Measurements from ENCODE around the gene HMGXB3. TPM values are rescaled to one million over a fixed set of nuclear protein-coding genes. Genes with fewer than 3 reads are reported as not detected.
"Not testable (repeated sequence)": the region's sequence is repeated elsewhere in the genome, so short reads cannot be mapped to it uniquely, and the experiment has no call there.

The HMGXB3 gene
- total RNA-seq, 1 experiment from 2014 or later, result 56.2 TPM

DNA sequence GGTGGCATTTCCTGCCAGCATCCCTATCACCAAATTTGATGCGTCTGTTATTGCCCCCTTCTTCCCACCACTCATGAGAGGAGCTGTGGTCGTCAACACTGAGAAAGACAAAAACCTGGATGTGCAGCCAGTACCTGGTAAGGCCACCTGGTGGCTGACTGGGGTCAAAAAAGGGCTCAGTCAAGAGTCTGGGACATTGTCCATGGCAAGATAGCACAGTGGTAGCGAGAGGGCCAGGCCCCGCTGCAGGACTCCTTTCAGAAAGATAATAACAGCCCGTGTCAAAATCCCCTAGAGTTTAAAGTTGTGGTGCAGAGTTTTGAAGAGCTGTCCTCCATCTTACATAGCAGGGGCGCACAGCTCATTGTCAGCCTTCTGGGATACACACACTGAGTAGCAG lies 45.0 kb downstream of the HMGXB3 start:
- TF ChIP-seq POLR2AphosphoS5 (IDR thresholded peaks at IDR 0.05; ENCODE audit: low read depth, low read length) (no peak), CTCF (IDR thresholded peaks at IDR 0.05) (no peak)
- ChIA-PET POLR2A (no interaction called here), CTCF (no interaction called here)
- Histone ChIP-seq H3K27me3 (ENCODE audit: control insufficient read depth, insufficient read depth, low read length) (no peaks in the 10 kb centered on the region), H3K9me3 (ENCODE audit: control insufficient read depth, insufficient read depth, low read depth, low read length) (no peaks in the 10 kb centered on the region), H3K27ac (ENCODE audit: low read length) (no peak overlapping the region), H3K4me1 (ENCODE audit: control insufficient read depth, insufficient read depth, low read length) (no peaks in the 10 kb centered on the region), H3K36me3 (ENCODE audit: control insufficient read depth, insufficient read depth, low read length) (peaks cover 39% of the 10 kb centered on the region), H3K4me3 (ENCODE audit: low read depth in 2 of 2, low read length in 2 of 2) (no peak overlapping the region)
- DNase-seq (ENCODE audit: low read depth, low spot score) (no peak), ATAC-seq (0 out of 2 replicates have a peak, but pooled peaks have one; percentile 35)
- BruUV-seq (replicated peaks), result no TSS peak
- intact Hi-C loops (cut with micrococcal nuclease; ENCODE audit: unreplicated experiment) (no loop called here), in situ Hi-C loops (cut with HindIII; ENCODE audit: low pct_unique_long_range_greater_than_20kb, low sequenced_read_pairs) (no loop called here)

DNA sequence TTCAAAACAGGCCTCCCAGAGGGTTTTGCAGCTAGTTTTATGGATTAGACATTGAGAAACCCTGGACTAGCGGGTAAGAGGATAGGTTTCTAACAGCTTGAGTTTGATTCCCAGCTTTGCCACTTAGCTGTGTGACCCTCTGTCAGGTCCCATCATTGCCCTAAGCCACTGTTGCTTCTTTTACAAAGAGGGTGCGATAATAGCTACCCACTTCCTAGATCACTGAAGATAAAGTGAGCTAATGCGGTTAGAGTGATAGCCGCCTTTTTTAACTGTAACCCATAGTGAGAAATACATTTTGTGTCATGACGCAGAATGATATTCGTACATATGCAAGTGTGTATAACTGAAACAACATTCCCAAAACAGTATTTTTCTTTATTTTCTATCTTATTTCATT lies 45.5 kb downstream of the HMGXB3 start:
- no peak for DNase-seq (ENCODE audit: low read depth, low spot score)
- in situ Hi-C loops (cut with HindIII; ENCODE audit: low pct_unique_long_range_greater_than_20kb, low sequenced_read_pairs) (no loop called here), intact Hi-C loops (cut with micrococcal nuclease; ENCODE audit: unreplicated experiment) (no loop called here)
- no peak overlapping the region for H3K4me3 ChIP-seq (ENCODE audit: low read depth in 2 of 2, low read length in 2 of 2)
- no peaks in the 10 kb centered on the region for H3K9me3 ChIP-seq (ENCODE audit: control insufficient read depth, insufficient read depth, low read depth, low read length)
- H3K27ac ChIP-seq (ENCODE audit: low read length), result no peak overlapping the region
- H3K27me3 ChIP-seq (ENCODE audit: control insufficient read depth, insufficient read depth, low read length), result no peaks in the 10 kb centered on the region
- CTCF ChIA-PET, result no interaction called here
- ATAC-seq, result no peak
- peaks cover 38% of the 10 kb centered on the region for H3K36me3 ChIP-seq (ENCODE audit: control insufficient read depth, insufficient read depth, low read length)
- H3K4me1 ChIP-seq (ENCODE audit: control insufficient read depth, insufficient read depth, low read length), result no peaks in the 10 kb centered on the region
- no TSS peak for BruUV-seq (replicated peaks)
- POLR2A ChIA-PET, result no interaction called here
- TF ChIP-seq REST (IDR thresholded peaks at IDR 0.05; ENCODE audit: insufficient read depth in 1 of 2, low read depth in 2 of 2, low read length in 1 of 2), result no peak
- TF ChIP-seq CTCF (IDR thresholded peaks at IDR 0.05), result no peak
- no peak for TF ChIP-seq TCF7L2 (IDR thresholded peaks at IDR 0.05; ENCODE audit: low read depth, low read length)
- no peak for TF ChIP-seq SIN3A (IDR thresholded peaks at IDR 0.05; ENCODE audit: borderline replicate concordance, insufficient read depth, low read depth, low read length)
- no peak for TF ChIP-seq POLR2AphosphoS5 (IDR thresholded peaks at IDR 0.05; ENCODE audit: low read depth, low read length)

- H3K36me3 ChIP-seq (ENCODE audit: control insufficient read depth, insufficient read depth, low read length), result peaks cover 16% of the 10 kb centered on the region
Measured at GRCh38 chr5:150050172-150050811, 49.8 kb downstream of the HMGXB3 start.

More at GRCh38 chr5:150050172-150050811, 49.8 kb downstream of the HMGXB3 start:
- H3K27ac ChIP-seq (ENCODE audit: low read length); H3K9me3 ChIP-seq (ENCODE audit: control insufficient read depth, insufficient read depth, low read depth, low read length); H3K4me3 ChIP-seq (ENCODE audit: low read depth in 2 of 2, low read length in 2 of 2); BruUV-seq (replicated peaks); POLR2A ChIA-PET; intact Hi-C loops (cut with micrococcal nuclease; ENCODE audit: unreplicated experiment); H3K27me3 ChIP-seq (ENCODE audit: control insufficient read depth, insufficient read depth, low read length); H3K4me1 ChIP-seq (ENCODE audit: control insufficient read depth, insufficient read depth, low read length); in situ Hi-C loops (cut with HindIII; ENCODE audit: low pct_unique_long_range_greater_than_20kb, low sequenced_read_pairs); CTCF ChIA-PET: not testable (repeated sequence)
- ATAC-seq, result peak; percentile 49; the same call in 1 of the 2 replicates
- DNase-seq (ENCODE audit: low read depth, low spot score), result peak; percentile 22
